Glomerular endothelial cell (primary cell): ENCODE results near the gene CD63. TPM values are rescaled to one million over a fixed set of nuclear protein-coding genes. Genes with fewer than 3 reads are reported as not detected.
"Not testable (repeated sequence)": the region's sequence is repeated elsewhere in the genome, so short reads cannot be mapped to it uniquely, and the experiment has no call there.

ENCODE experiments used
- DNase-seq: peaks from one replicate; pipeline ENCODE4 v3.0.0-alpha.2; 2011; ENCODE audit warnings: low read depth, low spot score; ENCODE audit errors: extremely low read depth
- total RNA-seq: library from RNA; depleted of rRNA; stranded (reverse); fragments of >200 nt; gene quantifications from 2 replicates; pipeline ENCODE4 v1.2.3, GENCODE V29; 2015

Gene CD63, protein sequence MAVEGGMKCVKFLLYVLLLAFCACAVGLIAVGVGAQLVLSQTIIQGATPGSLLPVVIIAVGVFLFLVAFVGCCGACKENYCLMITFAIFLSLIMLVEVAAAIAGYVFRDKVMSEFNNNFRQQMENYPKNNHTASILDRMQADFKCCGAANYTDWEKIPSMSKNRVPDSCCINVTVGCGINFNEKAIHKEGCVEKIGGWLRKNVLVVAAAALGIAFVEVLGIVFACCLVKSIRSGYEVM
- total RNA-seq = 1,119 and 1,154 TPM in 2 replicates

DNA sequence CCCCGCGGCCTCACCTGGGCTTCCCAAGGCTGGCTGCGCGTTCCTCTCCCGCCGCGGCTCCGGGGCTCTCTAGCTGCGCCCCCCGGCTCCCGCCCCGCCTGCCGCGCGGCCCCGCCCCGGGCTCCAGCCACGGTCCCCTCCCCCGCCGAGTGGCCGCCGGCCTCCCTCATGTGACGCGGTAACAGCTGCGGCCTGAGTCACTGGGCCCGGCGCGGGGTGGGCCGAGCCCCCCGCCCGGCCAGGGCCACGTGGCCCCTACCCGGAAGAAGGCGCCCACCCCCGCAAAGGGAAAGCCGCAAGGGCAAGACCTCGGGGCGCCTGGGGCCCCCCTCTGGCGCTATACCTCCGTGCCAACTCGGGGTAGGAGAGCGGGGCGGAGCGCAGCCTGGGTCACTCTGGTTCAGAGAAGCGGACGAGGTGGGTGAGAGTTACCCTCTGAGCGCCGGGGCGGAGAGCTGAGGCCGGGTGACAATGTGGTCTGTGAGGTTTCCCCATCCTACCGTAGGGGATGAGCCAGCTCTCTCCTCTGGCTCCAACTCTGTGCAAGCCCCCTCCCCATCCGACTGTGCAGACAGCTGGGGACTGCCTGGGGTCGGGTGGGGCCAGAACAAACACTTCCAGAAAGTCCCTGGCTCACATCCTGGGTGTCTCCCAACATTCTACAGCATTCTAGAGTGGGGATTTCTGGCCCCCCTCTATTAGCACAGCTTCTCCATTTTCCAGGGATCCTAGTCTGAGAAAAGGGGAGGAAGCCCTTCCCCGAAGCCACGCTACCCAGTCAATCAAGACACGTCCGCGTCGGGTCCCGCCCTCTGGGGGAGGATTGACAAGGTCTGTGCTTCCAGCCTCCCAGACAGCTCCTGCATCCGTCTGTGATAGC is at the start of gene CD63:
Gene CD63 (minus strand): TSS at position 71 of the 880 bp plus-strand sequence. CDS start 668 bp downstream, outside the sequence.
- no peak for DNase-seq

DNA sequence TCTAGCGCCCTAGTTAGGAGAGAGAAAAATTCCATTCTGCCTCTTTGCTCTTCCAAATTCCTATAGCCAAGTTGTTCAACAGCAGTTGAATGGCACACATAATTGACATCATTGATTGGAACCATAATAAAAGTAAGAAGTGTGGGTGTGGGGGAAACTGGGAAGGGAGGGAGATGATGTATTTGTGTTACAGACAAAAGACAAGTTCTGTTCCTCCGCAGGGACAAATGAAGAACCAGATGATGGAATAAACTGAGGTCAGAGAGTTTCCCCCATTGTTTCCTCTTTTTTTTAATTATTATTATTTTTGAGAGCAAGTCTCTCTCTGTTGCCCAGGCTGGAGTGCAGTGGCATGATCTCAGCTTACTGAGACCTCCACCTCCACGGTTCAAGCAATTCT is 49.0 kb upstream of the CD63 start:
- DNase-seq = no peak

DNA sequence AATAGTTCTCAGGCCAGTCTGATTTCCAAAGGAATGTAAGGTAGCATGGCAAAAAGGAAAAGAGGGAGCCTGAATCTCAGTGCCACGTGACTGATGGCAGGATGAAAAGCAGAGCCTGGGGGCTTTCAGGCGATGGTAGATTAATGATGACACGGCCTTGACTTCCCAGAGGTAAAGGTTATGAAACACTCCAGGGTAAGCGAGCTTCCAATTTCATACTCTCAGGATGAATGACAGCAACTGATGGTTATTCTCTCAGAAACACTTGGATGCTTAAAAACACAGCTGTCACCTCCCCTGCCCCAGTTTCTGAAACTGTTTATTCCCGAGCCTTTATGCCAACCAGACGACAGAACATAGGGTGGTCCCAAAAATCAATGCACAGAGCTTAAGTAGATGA is 42.9 kb upstream of the CD63 start:
- no peak for DNase-seq

DNA sequence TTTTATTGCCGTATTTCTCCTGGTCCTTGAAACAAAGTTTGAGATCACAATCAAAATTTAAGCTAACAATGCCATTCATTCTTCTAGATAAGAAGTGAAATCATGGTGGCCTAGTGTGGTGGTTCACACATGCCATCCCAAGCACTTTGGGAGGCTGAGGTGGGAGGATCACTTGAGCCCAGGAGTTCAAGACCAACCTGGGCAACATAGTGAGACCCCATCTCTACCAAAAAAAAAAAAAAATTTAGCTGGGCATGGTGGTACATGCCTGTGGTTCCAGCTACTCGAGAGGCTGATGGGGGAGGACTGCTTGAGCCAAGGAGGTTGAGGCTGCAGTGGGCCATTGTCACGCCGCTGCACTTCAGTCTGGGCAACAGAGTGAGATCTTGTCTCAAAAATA is 38.3 kb upstream of the CD63 start:
- DNase-seq = no peak

DNA sequence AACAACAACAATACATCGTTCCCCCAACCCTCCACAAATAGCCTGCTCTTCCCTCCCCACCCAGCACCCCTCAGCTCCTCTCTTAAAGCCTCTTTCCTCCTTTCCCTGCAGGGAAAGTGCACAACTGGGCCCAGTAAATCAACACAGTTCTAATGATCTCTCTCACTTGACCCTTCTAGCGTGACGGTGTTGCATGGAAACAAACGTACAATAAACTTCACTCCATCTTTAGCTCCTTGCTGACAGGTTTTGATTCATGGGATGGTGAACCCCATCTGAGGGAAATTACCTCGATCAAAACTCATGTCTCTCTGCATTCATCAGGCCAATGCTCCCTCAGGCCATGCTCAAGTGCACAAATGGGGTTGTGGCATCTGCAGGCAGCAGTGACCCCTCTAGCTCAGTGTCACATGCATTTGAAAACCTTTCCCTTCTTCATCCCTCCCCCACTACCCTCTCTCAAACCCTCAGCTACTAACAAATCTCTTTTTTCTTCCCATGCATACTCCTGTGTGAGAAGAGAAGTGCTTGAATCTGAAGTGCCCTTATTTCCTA is 37.0 kb upstream of the CD63 start:
- no peak for DNase-seq

DNA sequence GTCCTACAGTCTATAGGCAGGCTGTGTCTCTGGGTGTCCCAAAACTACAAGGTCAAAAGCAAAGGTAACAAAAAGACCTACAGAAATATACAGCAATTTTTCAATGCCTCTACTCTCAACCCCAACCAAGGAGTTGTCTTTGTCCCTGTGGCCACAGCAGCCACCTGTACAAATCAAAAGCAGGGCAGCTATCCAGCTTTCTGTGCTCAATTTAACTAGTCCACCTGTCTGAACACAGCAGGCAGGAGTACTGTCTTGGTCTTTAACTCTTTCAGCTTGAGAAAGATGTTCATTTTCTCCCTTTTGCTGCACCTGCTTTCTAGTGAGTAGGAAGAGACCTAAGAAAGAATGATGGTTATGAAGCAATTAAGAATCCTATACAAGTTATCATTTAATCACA is 33.8 kb upstream of the CD63 start:
- DNase-seq = no peak

DNA sequence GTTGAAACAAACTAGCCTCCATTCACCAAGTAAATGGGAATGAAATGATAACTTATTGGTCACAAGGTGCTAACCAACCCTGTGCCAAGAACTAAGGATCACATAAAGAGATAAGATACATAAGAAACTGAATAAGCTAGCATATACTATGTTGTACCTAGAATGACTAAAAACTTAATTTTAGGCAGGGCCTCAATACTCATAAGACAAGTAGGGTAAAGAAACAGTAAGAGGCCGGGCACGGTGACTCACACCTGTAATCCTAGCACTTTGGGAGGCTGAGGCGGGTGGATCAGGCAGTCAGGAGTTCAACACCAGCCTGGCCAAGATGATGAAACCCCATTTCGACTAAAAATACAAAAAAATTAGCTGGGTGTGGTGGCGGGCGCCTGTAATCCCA is 31.9 kb upstream of the CD63 start:
- no peak for DNase-seq

DNA sequence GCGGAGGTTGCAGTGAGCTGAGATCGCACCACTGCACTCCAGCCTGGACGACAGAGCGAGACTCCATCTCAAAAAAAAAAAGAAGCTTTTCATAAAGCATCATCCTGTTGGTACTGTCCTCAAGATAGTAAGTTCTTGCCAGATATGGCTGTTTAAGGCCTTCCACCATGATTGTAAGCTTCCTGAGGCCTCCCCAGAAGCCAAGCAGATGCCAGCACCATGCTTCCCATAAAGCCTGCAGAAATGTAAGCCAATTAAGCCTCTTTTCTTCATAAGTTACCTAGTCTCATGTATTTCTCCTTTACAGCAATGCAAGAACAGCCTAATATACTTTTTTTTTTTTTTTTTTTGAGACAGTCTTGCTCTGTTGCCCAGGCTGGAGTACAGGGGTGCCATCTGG is 29.8 kb upstream of the CD63 start:
- not testable (repeated sequence) for DNase-seq

DNA sequence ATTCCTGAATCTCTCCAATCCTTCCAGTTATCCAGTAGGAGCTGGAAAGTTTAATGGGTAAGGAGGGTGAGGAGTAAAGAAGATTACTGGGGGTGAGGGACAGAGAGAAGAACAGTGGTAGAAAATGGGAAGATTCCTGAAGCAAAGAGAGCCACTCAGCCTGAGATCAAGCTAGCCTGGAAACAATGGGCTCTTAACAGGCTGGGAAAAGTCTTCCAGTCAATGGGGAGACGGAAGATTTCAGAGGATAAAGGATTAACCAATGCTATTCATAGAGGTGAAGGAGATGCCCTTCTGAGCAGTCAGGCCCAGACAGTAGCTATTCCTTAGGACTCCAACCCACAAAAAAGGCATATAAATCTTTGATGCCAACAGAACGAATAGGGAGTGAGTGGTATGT is 28.9 kb upstream of the CD63 start:
- DNase-seq = no peak

DNA sequence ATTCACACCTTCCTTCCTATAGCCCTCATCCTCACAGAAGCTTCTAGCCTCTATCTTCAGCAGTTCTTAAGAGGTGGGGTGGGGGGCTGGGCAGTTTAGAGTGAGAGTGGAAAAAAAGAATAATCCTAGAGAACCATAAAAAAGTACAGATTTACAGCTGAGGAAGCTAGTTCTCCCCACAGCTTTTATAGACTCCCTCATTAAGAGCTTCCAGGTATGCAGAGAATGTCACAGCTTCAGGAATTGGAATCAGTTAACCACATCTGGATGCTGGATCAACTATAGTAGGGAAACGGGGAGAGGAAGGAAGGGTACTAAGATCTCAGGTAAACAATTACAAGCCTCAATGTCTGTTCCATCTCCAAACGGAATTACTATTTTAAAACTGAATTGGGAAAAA is 26.4 kb upstream of the CD63 start:
- no peak for DNase-seq

DNA sequence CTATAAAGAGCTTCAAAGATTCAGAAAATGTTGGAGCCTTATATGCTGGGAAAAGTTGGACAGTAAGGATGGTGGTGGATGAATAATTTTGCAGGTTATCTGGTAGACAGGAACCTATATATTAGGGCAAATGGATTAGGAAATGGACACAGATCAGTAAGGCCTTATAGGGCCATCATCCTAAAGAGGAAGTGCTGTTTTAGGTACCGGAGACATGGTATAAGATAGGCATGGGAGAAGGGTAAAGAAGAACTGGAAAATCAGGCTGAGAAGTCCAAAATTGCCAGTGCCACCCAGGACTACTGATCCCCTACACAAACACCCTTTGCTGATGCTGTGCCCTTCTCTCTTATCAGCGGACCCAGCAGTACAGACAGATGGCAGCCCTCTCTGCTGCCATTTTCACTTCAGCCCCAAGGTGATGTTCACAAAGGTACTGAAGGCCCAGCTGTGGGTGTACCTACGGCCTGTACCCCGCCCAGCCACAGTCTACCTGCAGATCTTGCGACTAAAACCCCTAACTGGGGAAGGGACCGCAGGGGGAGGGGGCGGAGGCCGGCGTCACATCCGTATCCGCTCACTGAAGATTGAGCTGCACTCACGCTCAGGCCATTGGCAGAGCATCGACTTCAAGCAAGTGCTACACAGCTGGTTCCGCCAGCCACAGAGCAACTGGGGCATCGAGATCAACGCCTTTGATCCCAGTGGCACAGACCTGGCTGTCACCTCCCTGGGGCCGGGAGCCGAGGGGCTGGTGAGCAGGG is 19.6 kb upstream of the CD63 start:
- no peak for DNase-seq

DNA sequence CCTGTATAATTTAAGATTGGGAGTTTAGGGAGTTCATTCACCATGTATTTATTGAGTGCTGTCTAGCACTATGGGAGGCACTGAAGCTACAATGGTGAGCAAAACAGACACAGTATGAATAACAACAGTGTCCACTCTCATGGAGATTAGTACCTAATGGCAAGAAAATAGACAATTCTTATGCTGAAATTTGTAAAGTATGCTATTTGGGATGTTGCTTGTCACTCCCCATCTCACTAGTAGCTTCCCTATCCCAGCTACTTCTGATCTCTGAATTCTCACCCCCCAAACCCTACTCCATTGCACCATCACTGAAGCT is 18.1 kb upstream of the CD63 start:
- no peak for DNase-seq

DNA sequence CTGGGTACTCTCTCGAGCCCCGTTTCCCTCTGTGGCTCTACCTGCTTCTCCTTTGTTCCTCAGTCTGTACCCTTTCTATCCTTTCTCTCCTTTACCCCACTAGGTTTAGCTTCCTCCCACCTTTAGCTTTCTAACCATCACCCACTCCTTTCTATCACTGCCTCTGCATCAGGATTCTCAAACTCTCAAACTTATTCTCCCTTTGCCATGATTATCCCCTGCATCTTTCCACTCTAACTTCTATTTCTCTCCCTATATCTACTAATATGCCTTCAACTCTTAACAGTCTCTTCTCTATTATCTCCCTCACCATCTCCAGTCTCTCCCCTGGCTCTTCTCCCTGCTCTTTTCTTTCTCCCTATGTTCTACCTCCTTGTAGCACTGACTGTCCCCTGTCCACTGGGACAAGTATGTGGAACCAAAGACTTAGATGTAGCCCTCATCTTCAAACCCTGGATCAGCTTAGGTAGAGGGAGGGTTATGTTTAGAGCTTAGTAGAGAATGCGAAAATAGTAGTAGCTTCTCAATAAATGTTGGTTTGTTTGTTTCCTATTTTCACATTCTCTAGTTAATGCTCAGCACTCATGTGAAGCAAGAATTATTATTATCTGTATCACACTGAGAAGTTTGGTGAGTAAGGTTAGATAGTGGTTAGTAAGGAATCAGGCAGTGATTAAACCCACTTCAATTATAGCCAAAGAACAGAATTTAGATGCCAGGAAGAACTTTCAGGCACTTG is 17.5 kb upstream of the CD63 start:
- no peak for DNase-seq

DNA sequence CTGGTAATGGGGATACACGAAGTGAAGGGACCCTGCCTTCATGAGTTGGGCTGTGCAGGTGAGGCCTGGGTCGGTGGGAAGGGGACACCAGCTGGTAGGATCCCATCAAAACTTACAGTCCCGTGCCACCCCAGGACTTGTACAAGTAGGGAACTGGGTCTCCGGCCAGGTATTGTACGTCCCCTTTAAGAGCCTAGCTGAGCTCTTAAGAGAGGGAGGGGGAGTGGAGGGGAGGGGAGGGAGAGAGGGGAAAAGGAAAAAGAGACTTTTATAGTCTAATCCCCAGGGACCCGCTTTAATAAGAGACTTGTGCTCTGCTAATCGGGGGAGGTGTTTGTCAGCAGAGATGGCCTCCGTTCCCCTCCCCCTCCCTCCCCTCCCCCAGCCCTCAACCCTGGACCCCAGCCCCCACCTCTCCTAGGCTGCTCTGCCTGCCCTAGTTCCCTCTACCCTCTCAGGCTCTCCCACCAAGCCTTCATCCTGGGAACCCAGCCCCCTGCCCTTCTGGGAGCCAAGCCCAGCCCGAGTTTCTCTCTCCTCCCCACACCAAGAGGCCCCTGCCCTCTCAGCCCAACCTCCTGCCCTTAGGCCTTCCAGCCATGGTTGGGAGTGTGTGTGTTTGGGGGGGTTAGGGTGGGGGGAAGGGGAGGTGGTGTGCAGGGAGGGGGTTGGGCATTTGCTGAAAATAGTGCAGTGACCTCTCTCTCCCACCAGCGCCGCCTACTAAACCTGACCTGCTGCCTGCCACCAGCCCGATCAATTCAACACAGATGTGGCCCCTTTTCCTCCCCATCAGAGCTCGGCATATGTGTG is 16.8 kb upstream of the CD63 start:
- DNase-seq = no peak

DNA sequence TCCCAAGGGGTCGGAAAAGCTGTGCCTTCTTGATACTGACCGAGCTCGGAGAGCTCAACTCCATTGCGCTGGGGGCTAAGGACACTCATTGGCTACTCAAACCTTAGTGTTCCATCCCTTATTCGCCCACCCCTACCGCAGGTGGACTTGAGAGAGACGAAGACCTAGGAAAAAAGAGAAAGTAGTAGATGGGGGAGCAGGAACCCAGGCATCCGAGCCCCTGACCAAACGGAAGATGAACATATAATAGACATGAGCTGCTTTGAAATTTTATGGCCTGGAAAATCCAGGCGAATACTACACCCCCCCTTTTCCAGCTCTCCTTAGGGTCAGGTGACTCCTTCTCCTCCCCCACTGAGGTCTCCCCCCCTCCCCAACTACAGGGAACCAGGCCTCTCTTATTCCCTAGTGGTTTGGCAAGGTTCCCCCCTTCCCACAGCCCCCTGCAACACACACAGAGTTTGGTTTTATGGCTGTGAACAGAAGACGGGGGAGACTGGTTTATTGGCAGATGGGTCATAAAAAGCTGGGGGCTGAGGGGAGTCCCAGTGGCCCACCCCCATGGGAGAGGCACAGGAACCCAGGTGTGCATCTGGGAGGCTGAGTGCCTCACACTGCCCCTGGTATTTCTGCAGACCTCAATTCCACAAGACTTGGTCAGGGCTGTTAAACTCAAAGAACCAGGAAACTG is 15.7 kb upstream of the CD63 start:
- no peak for DNase-seq

DNA sequence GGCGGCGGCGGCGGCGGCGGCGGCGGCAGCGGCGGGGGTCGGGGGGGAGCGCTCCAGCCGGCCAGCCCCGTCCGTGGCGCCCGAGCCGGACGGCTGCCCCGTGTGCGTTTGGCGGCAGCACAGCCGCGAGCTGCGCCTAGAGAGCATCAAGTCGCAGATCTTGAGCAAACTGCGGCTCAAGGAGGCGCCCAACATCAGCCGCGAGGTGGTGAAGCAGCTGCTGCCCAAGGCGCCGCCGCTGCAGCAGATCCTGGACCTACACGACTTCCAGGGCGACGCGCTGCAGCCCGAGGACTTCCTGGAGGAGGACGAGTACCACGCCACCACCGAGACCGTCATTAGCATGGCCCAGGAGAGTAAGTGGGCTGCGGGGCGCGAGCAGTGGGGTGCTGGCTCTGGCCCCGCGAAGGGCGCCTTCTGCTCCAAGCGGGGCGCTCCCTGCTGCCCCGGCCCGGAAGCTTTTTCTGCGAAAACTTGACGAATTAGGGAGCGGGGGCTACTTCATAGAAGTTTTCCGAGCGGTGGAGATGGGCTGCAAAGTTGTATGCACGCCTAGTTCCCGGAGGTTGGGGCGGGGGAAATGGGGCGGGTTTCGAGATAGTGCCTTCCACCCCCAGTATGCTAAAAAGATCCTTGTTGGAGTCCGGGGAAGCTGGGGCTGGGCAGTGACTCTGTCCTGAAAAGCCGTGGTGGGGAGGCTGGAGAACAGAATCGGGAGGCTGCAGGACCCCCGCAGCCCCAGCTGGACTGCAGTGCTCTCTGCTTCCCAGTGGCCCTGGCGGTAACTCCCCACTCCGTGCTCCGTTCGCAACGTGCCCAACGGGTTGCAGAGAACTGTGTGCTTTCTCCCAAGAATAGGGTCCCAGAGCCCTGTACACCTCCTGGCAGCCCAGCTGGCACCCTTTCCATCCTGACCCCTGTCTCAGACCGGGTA is 14.9 kb upstream of the CD63 start:
- DNase-seq = no peak

DNA sequence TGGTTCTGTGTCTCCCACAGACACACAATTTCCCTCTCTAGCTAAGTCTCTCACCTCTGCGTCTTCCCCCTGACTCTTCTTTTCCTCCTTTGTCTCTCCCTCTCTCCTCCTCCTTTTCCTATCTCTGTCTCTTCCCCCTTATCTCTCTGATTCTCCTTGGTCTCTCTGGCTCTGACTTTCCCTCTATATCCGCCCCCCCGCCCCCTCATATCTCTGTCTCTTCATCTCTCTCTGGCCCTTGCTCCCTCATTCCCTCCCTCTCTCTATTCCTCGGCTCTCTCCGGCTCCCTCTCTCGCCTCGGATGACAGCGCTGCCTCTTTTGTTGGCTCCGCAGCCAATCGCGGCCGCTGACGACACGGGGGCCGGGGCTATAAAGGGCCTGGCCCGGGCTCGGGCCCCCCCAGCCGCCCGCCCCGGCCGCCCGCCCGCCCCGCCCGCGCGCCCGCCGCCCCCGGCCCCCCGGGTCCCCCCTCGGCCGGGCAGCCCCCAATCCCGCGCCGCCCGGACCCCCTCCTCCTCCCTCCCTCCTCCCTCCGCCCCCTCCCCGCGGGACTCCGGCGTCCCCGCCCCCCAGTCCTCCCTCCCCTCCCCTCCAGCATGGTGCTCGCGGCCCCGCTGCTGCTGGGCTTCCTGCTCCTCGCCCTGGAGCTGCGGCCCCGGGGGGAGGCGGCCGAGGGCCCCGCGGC is 14.1 kb upstream of the CD63 start, which contains the start of gene GDF11:
Gene GDF11 (plus strand): TSS at position 404 of the 687 bp plus-strand sequence. CDS start 195 bp downstream, at position 599.
- no peak for DNase-seq
